ENCODE data around the gene LYZL2.

DNA sequence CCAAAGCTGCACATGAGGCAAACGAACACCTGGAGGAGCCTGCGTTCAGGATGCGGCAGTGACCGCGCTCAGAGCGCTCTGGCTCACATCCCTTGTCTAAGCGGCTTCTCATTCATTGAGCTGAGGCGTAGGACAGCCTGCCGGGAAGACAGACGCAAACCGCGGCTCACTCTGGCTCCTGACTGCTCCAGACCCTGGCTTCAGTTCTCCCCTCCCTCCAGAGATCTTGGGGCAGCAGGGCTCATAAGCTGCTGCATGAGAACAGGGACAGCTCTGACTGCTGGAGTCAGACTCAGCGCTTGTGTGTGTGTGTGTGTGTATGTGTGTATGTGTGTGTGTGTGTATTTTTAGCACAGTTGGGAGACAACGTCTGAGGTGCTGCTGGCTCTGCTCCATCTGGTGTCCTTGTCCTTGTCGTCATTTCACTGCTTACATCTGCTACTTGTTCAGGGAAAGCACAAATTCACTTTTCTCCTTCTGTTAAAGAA is 15.8 kb upstream of the LYZL2 start:
- TF ChIP-seq POLR2A (IDR thresholded peaks at IDR 0.05) = no peak
- TF ChIP-seq CTCF (IDR thresholded peaks at IDR 0.05) = no peak

All from sigmoid colon (tissue), 3 donors.